HepG2 (cell line): ENCODE results near the gene FAM120B. TPM values are rescaled to one million over a fixed set of nuclear protein-coding genes. Genes with fewer than 3 reads are reported as not detected.

Experiments used
- ARNTL ChIP-seq: sonication (generic); formaldehyde crosslinking; IDR thresholded peaks from 2 replicates; pipeline ENCODE4 v1.4.0; 2020; ENCODE audit warnings: mild to moderate bottlenecking, missing genetic modification reagents
- CSRNP2 ChIP-seq: sonication (generic); formaldehyde crosslinking; conservative IDR thresholded peaks from 2 replicates; pipeline ENCODE4 v1.8.0; 2022; ENCODE audit warnings: low read depth, missing genetic modification reagents
- RNF2 ChIP-seq: fragments of 450-650 bp; conservative IDR thresholded peaks from 2 replicates; pipeline ENCODE4 v1.6.1; 2016; ENCODE audit warnings: low read depth
- STAG1 ChIP-seq: sonication (generic); formaldehyde crosslinking; IDR thresholded peaks from 2 replicates; pipeline ENCODE4 v1.4.0; 2020; ENCODE audit warnings: missing genetic modification reagents
- TGIF2 ChIP-seq: IDR thresholded peaks from 2 replicates; pipeline ENCODE4 v1.6.1; 2016; ENCODE audit warnings: control low read depth, missing compliant biosample characterization
- ZFY ChIP-seq: sonication (generic); formaldehyde crosslinking; IDR thresholded peaks from 2 replicates; pipeline ENCODE4 v1.4.0; 2020; ENCODE audit warnings: missing genetic modification reagents
- ZNF235 ChIP-seq: sonication (generic); formaldehyde crosslinking; IDR thresholded peaks from 2 replicates; pipeline ENCODE4 v1.8.1; 2023; ENCODE audit warnings: mild to moderate bottlenecking, missing genetic modification reagents, borderline replicate concordance
- ZNF563 ChIP-seq: sonication (generic); formaldehyde crosslinking; IDR thresholded peaks from 2 replicates; pipeline ENCODE4 v1.8.0; 2022; ENCODE audit warnings: mild to moderate bottlenecking, moderate library complexity, missing genetic modification reagents
- ZNF879 ChIP-seq: sonication (generic); formaldehyde crosslinking; IDR thresholded peaks from 2 replicates; pipeline ENCODE4 v1.8.1; 2023; ENCODE audit warnings: missing genetic modification reagents
- ZXDC ChIP-seq: sonication (generic); formaldehyde crosslinking; IDR thresholded peaks from 2 replicates; pipeline ENCODE4 v1.5.0; 2020; ENCODE audit warnings: mild to moderate bottlenecking, missing genetic modification reagents
- polyA plus RNA-seq, 8 experiments: library from polyadenylated mRNA; depleted of rRNA in 3 of 8; stranded (reverse) in 7 of 8; unstranded in 1 of 8; fragments of >200 nt; fragmentation: Illumina TruSeq in 4 of 8; extraction: Trizol in 4 of 8; gene quantifications; 2 replicates each; pipeline versions ENCODE4 v1.2.1 to v1.2.3, GENCODE V29; 2011 to 2016; ENCODE audit warnings: low read depth in 4 of 8, missing spikeins in 1 of 8, mixed read lengths in 1 of 8; ENCODE audit not compliant: insufficient read depth in 1 of 8
- total RNA-seq, 5 experiments: library from RNA; depleted of rRNA; stranded (reverse); fragments of >200 nt; fragmentation: Illumina TruSeq; extraction: Trizol; gene quantifications; 2 replicates each; pipeline ENCODE4 v1.2.3, GENCODE V29; 2016; ENCODE audit warnings: low read depth in 1 of 5
- TF ChIP-seq, protein P1 (sequence below), 2 experiments: sonication (generic) in 1 of 2; formaldehyde crosslinking in 1 of 2; IDR thresholded peaks; 2 replicates each; pipeline versions ENCODE4 v1.5.1 to v1.6.1; 2011 to 2020; ENCODE audit warnings: borderline replicate concordance in 1 of 2, low read depth in 1 of 2, low read length in 1 of 2, mild to moderate bottlenecking in 1 of 2, missing genetic modification reagents in 1 of 2, moderate library complexity in 1 of 2
- TF ChIP-seq, protein P2 (sequence below): sonication (generic); formaldehyde crosslinking; IDR thresholded peaks from 2 replicates; pipeline ENCODE4 v1.4.0; 2020; ENCODE audit warnings: missing genetic modification reagents
- TF ChIP-seq, protein P3 (sequence below): sonication (generic); formaldehyde crosslinking; IDR thresholded peaks from 2 replicates; pipeline ENCODE4 v1.5.0; 2020; ENCODE audit warnings: mild to moderate bottlenecking, missing genetic modification reagents, moderate library complexity
- TF ChIP-seq, protein P4 (sequence below): sonication (generic); formaldehyde crosslinking; IDR thresholded peaks from 2 replicates; pipeline ENCODE4 v1.5.1; 2020; ENCODE audit warnings: mild to moderate bottlenecking, missing genetic modification reagents, moderate library complexity

Gene FAM120B
- total and polyA plus RNA-seq, 2 of the 13 experiments (the other 11 are each of a cell fraction or from before 2014, with no cell fraction given), result 9.2 to 10.7 TPM

- TF ChIP-seq, protein P1, sequence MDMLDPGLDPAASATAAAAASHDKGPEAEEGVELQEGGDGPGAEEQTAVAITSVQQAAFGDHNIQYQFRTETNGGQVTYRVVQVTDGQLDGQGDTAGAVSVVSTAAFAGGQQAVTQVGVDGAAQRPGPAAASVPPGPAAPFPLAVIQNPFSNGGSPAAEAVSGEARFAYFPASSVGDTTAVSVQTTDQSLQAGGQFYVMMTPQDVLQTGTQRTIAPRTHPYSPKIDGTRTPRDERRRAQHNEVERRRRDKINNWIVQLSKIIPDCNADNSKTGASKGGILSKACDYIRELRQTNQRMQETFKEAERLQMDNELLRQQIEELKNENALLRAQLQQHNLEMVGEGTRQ (IDR thresholded peaks at IDR 0.05; ENCODE audit: low read depth, low read length), result peak; percentile 22; the same call in 1 of the 2 replicates
- TF ChIP-seq, protein P1 (CRISPR knock-in tag; IDR thresholded peaks at IDR 0.05; ENCODE audit: borderline replicate concordance), result no peak
- TF ChIP-seq ZNF235 (CRISPR knock-in tag) (no peak), RNF2 (no peak), ARNTL (0 out of 2 replicates have a peak, but pooled peaks have one; percentile 37), TGIF2 (CRISPR knock-in tag) (peak; percentile 79; the same call in 1 of the 2 replicates), ZNF879 (CRISPR knock-in tag) (no peak), ZNF563 (CRISPR knock-in tag) (no peak), CSRNP2 (no peak), ZXDC (CRISPR knock-in tag) (no peak), ZFY (CRISPR knock-in tag) (no peak), STAG1 (CRISPR knock-in tag) (peak; percentile 39)
- TF ChIP-seq, protein P2, sequence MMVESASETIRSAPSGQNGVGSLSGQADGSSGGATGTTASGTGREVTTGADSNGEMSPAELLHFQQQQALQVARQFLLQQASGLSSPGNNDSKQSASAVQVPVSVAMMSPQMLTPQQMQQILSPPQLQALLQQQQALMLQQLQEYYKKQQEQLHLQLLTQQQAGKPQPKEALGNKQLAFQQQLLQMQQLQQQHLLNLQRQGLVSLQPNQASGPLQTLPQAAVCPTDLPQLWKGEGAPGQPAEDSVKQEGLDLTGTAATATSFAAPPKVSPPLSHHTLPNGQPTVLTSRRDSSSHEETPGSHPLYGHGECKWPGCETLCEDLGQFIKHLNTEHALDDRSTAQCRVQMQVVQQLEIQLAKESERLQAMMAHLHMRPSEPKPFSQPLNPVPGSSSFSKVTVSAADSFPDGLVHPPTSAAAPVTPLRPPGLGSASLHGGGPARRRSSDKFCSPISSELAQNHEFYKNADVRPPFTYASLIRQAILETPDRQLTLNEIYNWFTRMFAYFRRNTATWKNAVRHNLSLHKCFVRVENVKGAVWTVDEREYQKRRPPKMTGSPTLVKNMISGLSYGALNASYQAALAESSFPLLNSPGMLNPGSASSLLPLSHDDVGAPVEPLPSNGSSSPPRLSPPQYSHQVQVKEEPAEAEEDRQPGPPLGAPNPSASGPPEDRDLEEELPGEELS (CRISPR knock-in tag), result no peak
- TF ChIP-seq, protein P3, sequence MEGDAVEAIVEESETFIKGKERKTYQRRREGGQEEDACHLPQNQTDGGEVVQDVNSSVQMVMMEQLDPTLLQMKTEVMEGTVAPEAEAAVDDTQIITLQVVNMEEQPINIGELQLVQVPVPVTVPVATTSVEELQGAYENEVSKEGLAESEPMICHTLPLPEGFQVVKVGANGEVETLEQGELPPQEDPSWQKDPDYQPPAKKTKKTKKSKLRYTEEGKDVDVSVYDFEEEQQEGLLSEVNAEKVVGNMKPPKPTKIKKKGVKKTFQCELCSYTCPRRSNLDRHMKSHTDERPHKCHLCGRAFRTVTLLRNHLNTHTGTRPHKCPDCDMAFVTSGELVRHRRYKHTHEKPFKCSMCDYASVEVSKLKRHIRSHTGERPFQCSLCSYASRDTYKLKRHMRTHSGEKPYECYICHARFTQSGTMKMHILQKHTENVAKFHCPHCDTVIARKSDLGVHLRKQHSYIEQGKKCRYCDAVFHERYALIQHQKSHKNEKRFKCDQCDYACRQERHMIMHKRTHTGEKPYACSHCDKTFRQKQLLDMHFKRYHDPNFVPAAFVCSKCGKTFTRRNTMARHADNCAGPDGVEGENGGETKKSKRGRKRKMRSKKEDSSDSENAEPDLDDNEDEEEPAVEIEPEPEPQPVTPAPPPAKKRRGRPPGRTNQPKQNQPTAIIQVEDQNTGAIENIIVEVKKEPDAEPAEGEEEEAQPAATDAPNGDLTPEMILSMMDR, result peak; percentile 55
- TF ChIP-seq, protein P4, sequence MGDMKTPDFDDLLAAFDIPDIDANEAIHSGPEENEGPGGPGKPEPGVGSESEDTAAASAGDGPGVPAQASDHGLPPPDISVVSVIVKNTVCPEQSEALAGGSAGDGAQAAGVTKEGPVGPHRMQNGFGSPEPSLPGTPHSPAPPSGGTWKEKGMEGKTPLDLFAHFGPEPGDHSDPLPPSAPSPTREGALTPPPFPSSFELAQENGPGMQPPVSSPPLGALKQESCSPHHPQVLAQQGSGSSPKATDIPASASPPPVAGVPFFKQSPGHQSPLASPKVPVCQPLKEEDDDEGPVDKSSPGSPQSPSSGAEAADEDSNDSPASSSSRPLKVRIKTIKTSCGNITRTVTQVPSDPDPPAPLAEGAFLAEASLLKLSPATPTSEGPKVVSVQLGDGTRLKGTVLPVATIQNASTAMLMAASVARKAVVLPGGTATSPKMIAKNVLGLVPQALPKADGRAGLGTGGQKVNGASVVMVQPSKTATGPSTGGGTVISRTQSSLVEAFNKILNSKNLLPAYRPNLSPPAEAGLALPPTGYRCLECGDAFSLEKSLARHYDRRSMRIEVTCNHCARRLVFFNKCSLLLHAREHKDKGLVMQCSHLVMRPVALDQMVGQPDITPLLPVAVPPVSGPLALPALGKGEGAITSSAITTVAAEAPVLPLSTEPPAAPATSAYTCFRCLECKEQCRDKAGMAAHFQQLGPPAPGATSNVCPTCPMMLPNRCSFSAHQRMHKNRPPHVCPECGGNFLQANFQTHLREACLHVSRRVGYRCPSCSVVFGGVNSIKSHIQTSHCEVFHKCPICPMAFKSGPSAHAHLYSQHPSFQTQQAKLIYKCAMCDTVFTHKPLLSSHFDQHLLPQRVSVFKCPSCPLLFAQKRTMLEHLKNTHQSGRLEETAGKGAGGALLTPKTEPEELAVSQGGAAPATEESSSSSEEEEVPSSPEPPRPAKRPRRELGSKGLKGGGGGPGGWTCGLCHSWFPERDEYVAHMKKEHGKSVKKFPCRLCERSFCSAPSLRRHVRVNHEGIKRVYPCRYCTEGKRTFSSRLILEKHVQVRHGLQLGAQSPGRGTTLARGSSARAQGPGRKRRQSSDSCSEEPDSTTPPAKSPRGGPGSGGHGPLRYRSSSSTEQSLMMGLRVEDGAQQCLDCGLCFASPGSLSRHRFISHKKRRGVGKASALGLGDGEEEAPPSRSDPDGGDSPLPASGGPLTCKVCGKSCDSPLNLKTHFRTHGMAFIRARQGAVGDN (CRISPR knock-in tag), result peak; percentile 52
Observed at GRCh38 chr6:170265655-170266054, 40.9 kb upstream of the FAM120B start (continued).
